Lung (tissue), 12 donors: Measurements from ENCODE around the gene TPX2. TPM values are rescaled to one million over a fixed set of nuclear protein-coding genes. Genes with fewer than 3 reads are reported as not detected.

Experiments
- ATAC-seq: fragments of 200-7000 bp; cut with Tn5 transposase; one replicate; pipeline ENCODE4 v1.9.1; 2020; ENCODE audit warnings: moderate number of reproducible peaks; ENCODE audit not compliant: insufficient read depth, low FRiP score
- DNase-seq, 3 donors: peaks; one replicate each; pipeline ENCODE4 v3.0.0-alpha.2; 2013 to 2017
- H3K27ac ChIP-seq, 2 donors: one replicate each; pipeline ENCODE4 v1.5.1; 2013; ENCODE audit warnings: mild to moderate bottlenecking in 2 of 2, moderate library complexity in 2 of 2, control low read depth in 1 of 2, inconsistent platforms in 1 of 2, low read depth in 1 of 2, low read length in 1 of 2
- H3K27me3 ChIP-seq, 3 donors: one replicate each; pipeline ENCODE4 v1.5.1; 2013; ENCODE audit warnings: low read length in 2 of 3; ENCODE audit not compliant: control insufficient read depth in 3 of 3, insufficient read depth in 3 of 3
- H3K36me3 ChIP-seq, 4 donors: one replicate each; pipeline ENCODE4 v1.5.1; 2013; ENCODE audit warnings: low read length in 4 of 4, mild to moderate bottlenecking in 1 of 4, moderate library complexity in 1 of 4; ENCODE audit not compliant: control insufficient read depth in 4 of 4, insufficient read depth in 4 of 4
- H3K4me1 ChIP-seq, 5 donors: one replicate each; pipeline ENCODE4 v1.5.1; 2013; ENCODE audit warnings: low read length in 5 of 5, mild to moderate bottlenecking in 2 of 5, moderate library complexity in 1 of 5; ENCODE audit not compliant: control insufficient read depth in 5 of 5, insufficient read depth in 5 of 5
- H3K4me3 ChIP-seq: one replicate; pipeline ENCODE4 v1.5.1; 2013; ENCODE audit warnings: mild to moderate bottlenecking, control low read depth, moderate library complexity
- H3K9ac ChIP-seq, 2 donors: one replicate each; pipeline ENCODE4 v1.5.1; 2013; ENCODE audit warnings: low read length in 2 of 2, control low read depth in 1 of 2; ENCODE audit not compliant: insufficient read depth in 1 of 2
- H3K9me3 ChIP-seq, 4 donors: one replicate each; pipeline ENCODE4 v1.5.1; 2013; ENCODE audit warnings: low read length in 3 of 4, mild to moderate bottlenecking in 1 of 4, moderate library complexity in 1 of 4; ENCODE audit not compliant: control insufficient read depth in 4 of 4, insufficient read depth in 3 of 4
- CTCF ChIP-seq: IDR thresholded peaks from 2 replicates; pipeline ENCODE4 v1.5.1; 2012; ENCODE audit warnings: mild to moderate bottlenecking; ENCODE audit errors: control extremely low read depth, extremely low read depth
- WGBS, 2 donors: extraction: QIAGEN DNeasy Blood & Tissue Kit; methylation state at CpG; one replicate each; pipeline ENCODE4 v1.1.7; 2013; 5-methylcytosine and 5-hydroxymethylcytosine counted together
- polyA plus RNA-seq, 2 donors: library from polyadenylated mRNA; stranded (reverse); fragments of 200-250 nt; gene quantifications; one replicate each; pipeline ENCODE4 v1.2.1, GENCODE V29; 2013
- total RNA-seq, 2 donors: library from RNA; depleted of rRNA in 1 of 2; stranded (reverse); fragments of >200 nt in 1 of 2; gene quantifications; one replicate each; pipeline ENCODE4 v1.2.1, GENCODE V29; 2014 to 2021
- donor health status: control.
- donor health status: control.
- donor health status: Bipolar disorder and iron deficiency.
- donor health status: healthy.
- donor health status: DM: yes; HTN: yes; CAD: no.

The TPX2 gene
- total and polyA plus RNA-seq, 4 donors, result 1.6 to 6.5 (median 2.0) TPM

GRCh38 chr20:31816221-31816620 lies 77.1 kb downstream of the TPX2 start:
- Histone ChIP-seq H3K9ac (no peak overlapping the region), H3K9me3 (no peaks in the 10 kb centered on the region), H3K27ac (no peak overlapping the region), H3K4me3 (no peak overlapping the region), H3K4me1 (peaks cover 0 to 26% (median 5%) of the 10 kb centered on the region in 5 donors), H3K27me3 (no peaks in the 10 kb centered on the region), H3K36me3 (no peaks in the 10 kb centered on the region)
- no peak for TF ChIP-seq CTCF
- no peak for ATAC-seq
- 95 to 97% methylated on average over 5 of the region's 5 CpGs for WGBS, 2 donors
- DNase-seq, result no peak

- no peak for DNase-seq
- H3K9ac ChIP-seq, result no peak overlapping the region
- no peak overlapping the region for H3K27ac ChIP-seq
- H3K36me3 ChIP-seq, result no peaks in the 10 kb centered on the region
- TF ChIP-seq CTCF, result no peak
- peaks cover 0 to 23% (median 5%) of the 10 kb centered on the region in 5 donors for H3K4me1 ChIP-seq
- no peak for ATAC-seq
- WGBS, 2 donors, result 92 to 96% methylated on average over 5 of the region's 5 CpGs
- no peaks in the 10 kb centered on the region for H3K9me3 ChIP-seq
- H3K27me3 ChIP-seq, result no peaks in the 10 kb centered on the region
- H3K4me3 ChIP-seq, result no peak overlapping the region
Observed at GRCh38 chr20:31817461-31817860, 78.4 kb downstream of the TPX2 start.

DNA sequence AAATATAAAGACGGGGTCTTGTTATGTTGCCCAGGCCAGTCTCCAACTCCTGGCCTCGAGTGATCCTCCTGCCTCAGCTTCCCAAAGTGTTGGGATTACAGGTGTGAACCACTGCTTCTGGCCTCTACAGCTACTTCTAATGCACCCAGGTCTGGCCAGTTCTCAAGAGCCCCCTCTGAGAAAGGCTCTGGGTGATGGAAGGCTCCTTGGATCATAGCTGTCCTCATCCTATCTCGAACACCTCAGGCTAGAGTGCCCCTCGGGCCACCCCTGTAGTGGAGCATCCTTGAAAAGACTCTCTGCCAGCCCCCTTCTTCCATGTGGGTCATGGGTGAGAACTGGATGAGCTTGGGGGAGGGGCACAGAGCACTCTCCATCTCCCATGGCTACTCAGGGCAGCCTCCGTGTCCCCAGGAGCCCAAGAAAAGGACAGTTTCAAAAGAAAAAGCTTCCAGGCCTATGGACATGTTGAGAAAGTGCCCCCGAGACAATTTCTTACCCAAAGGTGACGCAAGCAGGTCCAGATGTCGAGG lies 79.4 kb downstream of the TPX2 start:
- TF ChIP-seq CTCF, result no peak
- no peaks in the 10 kb centered on the region for H3K9me3 ChIP-seq
- no peak overlapping the region for H3K9ac ChIP-seq
- WGBS, 2 donors, result 79 to 90% methylated on average over 8 of the region's 8 CpGs
- peaks cover 0 to 20% (median 5%) of the 10 kb centered on the region in 5 donors for H3K4me1 ChIP-seq
- H3K27me3 ChIP-seq, result no peaks in the 10 kb centered on the region
- H3K4me3 ChIP-seq, result no peak overlapping the region
- H3K27ac ChIP-seq, result no peak overlapping the region
- no peak for DNase-seq
- no peaks in the 10 kb centered on the region for H3K36me3 ChIP-seq
- no peak for ATAC-seq
